ENCODE data around the gene RNF144B.
"Not testable (repeated sequence)": the region's sequence is repeated elsewhere in the genome, so short reads cannot be mapped to it uniquely, and the experiment has no call there.

DNA sequence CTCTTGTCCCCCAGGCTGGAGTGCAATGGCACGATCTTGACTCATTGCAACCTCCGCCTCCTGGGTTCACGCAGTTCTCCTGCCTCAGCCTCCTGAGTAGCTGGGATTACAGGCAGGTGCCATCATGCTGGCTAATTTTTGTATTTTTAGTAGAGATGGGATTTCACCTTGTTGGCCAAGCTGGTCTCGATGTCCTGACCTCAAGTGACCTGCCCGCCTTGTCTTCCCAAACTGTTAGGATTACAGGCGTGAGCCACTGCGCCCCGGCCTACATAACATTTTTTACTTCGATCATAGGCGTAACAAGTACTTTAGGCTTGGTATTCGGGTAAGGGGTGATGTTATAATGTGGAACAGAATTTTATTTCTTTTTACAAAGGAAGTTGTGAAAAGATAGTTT lies 22.5 kb downstream of the RNF144B start:
- TF ChIP-seq ZNF841 (CRISPR knock-in tag; IDR thresholded peaks at IDR 0.05; ENCODE audit: borderline replicate concordance); NFIC (IDR thresholded peaks at IDR 0.05; ENCODE audit: low read length): not testable (repeated sequence)
- TF ChIP-seq, protein P1, sequence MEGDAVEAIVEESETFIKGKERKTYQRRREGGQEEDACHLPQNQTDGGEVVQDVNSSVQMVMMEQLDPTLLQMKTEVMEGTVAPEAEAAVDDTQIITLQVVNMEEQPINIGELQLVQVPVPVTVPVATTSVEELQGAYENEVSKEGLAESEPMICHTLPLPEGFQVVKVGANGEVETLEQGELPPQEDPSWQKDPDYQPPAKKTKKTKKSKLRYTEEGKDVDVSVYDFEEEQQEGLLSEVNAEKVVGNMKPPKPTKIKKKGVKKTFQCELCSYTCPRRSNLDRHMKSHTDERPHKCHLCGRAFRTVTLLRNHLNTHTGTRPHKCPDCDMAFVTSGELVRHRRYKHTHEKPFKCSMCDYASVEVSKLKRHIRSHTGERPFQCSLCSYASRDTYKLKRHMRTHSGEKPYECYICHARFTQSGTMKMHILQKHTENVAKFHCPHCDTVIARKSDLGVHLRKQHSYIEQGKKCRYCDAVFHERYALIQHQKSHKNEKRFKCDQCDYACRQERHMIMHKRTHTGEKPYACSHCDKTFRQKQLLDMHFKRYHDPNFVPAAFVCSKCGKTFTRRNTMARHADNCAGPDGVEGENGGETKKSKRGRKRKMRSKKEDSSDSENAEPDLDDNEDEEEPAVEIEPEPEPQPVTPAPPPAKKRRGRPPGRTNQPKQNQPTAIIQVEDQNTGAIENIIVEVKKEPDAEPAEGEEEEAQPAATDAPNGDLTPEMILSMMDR (CRISPR knock-in tag; IDR thresholded peaks at IDR 0.05): not testable (repeated sequence)
- TF ChIP-seq, protein P2, sequence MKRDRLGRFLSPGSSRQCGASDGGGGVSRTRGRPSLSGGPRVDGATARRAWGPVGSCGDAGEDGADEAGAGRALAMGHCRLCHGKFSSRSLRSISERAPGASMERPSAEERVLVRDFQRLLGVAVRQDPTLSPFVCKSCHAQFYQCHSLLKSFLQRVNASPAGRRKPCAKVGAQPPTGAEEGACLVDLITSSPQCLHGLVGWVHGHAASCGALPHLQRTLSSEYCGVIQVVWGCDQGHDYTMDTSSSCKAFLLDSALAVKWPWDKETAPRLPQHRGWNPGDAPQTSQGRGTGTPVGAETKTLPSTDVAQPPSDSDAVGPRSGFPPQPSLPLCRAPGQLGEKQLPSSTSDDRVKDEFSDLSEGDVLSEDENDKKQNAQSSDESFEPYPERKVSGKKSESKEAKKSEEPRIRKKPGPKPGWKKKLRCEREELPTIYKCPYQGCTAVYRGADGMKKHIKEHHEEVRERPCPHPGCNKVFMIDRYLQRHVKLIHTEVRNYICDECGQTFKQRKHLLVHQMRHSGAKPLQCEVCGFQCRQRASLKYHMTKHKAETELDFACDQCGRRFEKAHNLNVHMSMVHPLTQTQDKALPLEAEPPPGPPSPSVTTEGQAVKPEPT (CRISPR knock-in tag; IDR thresholded peaks at IDR 0.05; ENCODE audit: low read depth): not testable (repeated sequence)
- TF ChIP-seq, protein P3, sequence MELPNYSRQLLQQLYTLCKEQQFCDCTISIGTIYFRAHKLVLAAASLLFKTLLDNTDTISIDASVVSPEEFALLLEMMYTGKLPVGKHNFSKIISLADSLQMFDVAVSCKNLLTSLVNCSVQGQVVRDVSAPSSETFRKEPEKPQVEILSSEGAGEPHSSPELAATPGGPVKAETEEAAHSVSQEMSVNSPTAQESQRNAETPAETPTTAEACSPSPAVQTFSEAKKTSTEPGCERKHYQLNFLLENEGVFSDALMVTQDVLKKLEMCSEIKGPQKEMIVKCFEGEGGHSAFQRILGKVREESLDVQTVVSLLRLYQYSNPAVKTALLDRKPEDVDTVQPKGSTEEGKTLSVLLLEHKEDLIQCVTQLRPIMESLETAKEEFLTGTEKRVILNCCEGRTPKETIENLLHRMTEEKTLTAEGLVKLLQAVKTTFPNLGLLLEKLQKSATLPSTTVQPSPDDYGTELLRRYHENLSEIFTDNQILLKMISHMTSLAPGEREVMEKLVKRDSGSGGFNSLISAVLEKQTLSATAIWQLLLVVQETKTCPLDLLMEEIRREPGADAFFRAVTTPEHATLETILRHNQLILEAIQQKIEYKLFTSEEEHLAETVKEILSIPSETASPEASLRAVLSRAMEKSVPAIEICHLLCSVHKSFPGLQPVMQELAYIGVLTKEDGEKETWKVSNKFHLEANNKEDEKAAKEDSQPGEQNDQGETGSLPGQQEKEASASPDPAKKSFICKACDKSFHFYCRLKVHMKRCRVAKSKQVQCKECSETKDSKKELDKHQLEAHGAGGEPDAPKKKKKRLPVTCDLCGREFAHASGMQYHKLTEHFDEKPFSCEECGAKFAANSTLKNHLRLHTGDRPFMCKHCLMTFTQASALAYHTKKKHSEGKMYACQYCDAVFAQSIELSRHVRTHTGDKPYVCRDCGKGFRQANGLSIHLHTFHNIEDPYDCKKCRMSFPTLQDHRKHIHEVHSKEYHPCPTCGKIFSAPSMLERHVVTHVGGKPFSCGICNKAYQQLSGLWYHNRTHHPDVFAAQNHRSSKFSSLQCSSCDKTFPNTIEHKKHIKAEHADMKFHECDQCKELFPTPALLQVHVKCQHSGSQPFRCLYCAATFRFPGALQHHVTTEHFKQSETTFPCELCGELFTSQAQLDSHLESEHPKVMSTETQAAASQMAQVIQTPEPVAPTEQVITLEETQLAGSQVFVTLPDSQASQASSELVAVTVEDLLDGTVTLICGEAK (IDR thresholded peaks at IDR 0.05): not testable (repeated sequence)
- TF ChIP-seq, protein P3 (CRISPR knock-in tag; IDR thresholded peaks at IDR 0.05): not testable (repeated sequence)
- TF ChIP-seq, protein P4, sequence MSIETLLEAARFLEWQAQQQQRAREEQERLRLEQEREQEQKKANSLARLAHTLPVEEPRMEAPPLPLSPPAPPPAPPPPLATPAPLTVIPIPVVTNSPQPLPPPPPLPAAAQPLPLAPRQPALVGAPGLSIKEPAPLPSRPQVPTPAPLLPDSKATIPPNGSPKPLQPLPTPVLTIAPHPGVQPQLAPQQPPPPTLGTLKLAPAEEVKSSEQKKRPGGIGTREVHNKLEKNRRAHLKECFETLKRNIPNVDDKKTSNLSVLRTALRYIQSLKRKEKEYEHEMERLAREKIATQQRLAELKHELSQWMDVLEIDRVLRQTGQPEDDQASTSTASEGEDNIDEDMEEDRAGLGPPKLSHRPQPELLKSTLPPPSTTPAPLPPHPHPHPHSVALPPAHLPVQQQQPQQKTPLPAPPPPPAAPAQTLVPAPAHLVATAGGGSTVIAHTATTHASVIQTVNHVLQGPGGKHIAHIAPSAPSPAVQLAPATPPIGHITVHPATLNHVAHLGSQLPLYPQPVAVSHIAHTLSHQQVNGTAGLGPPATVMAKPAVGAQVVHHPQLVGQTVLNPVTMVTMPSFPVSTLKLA (IDR thresholded peaks at IDR 0.05): not testable (repeated sequence)
